LHCN-M2 (cell line): Measurements from ENCODE around the gene IZUMO1. TPM values are rescaled to one million over a fixed set of nuclear protein-coding genes. Genes with fewer than 3 reads are reported as not detected.

ENCODE experiments used
- DNase-seq: peaks from one replicate; pipeline ENCODE4 v3.0.0-alpha.2; 2012; ENCODE audit warnings: low read depth
- total RNA-seq: library from RNA; depleted of rRNA; stranded (reverse); fragments of >200 nt; gene quantifications from 2 replicates; pipeline ENCODE4 v1.2.3, GENCODE V29; 2014

IZUMO1 gene
- total RNA-seq, 1 experiment from 2014 or later = not detected

GRCh38 chr19:48757089-48757675 lies 10.5 kb upstream of the IZUMO1 start:
- no peak for DNase-seq

GRCh38 chr19:48756686-48757085 lies 10.0 kb upstream of the IZUMO1 start:
- DNase-seq = no peak

GRCh38 chr19:48756212-48756611 lies 9.5 kb upstream of the IZUMO1 start:
- DNase-seq = no peak

DNA sequence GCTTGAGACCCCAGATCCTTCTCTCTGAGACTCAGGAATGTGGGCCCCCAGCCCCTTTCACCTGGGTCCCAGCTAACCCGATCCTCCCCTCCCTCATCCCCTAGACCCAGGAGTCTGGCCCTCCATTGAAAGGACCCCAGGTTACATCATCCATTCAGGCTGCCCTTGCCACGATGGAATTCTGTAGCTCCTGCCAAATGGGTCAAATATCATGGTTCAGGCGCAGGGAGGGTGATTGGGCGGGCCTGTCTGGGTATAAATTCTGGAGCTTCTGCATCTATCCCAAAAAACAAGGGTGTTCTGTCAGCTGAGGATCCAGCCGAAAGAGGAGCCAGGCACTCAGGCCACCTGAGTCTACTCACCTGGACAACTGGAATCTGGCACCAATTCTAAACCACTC lies 9.1 kb upstream of the IZUMO1 start:
- DNase-seq = no peak

DNA sequence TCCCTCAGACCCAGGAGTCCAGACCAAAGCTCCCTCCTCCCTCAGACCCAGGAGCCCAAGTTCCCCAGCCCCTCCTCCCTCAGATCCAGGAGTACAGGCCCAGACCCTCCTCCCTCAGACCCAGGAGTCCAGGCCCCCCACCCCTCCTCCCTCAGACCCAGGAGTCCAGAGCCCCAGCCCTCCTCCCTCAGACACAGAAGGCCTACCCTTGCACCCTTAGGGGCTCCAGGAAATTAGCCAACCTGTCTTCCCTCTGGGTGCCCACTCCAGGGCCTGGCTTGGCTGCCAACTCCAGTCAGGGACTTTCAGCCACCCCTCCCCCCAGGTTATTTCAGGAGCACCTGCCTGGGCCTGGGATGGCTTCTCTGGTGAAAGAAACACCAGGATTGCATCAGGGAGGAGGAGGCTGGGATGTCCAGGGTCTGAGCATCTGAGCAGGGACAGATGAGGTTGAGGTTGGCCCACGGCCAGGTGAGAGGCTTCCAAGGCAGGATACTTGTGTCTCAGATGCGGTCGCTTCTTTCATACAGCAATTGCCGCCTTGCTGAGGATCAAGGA lies 8.5 kb upstream of the IZUMO1 start, which contains the start of gene FGF21:
Gene FGF21, plus strand, starts transcription at position 441 of the 558 bp plus-strand sequence. CDS start 713 bp downstream, outside the sequence.
- DNase-seq = no peak

DNA sequence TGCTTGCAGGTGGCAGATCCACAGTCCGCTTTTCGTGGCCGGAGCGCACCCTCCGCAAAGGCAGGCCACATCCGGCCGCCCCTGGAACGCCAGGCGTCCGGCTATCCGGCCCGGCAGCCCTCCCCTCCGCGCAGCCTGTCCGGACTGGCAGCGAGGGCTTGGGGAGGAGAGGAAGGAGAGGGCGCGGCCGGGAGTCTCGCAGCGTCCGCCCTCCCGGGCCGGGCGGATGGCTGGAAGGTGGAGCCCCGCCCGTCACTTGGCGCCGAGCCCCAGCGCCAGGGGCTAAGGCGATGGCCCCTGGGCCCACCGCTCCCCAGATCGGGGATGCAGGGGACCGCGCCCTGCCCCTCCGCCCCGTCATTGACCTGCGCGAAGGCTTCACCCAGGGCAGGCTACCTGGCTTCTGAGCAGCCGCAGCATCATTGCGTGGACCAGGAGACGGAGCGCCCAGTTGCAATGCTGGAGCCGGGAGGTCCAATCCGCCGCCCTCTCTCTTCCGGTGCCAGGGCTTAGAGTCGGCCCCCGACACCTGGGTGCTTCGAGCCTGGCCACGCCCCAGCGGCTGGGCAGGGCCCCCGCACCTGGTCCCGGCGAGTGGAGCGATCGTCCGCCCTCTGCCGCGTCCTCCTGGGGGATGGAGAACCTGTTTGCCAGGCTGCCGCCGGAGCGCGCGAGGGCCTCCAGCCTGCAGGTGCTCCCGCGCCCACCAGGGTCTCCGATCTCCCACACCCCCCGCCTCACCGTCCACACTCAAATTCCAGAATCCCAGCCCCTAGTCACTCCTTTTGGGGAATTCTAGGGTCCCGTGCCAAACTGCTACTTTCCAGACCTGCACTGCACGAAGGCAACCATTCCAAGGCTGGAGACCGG lies 6.0 kb upstream of the IZUMO1 start, which contains the start of gene FUT1:
Gene FUT1, minus strand, starts transcription at position 146 of the 870 bp plus-strand sequence. CDS start 1,360 bp downstream, outside the sequence.
- no peak for DNase-seq

DNA sequence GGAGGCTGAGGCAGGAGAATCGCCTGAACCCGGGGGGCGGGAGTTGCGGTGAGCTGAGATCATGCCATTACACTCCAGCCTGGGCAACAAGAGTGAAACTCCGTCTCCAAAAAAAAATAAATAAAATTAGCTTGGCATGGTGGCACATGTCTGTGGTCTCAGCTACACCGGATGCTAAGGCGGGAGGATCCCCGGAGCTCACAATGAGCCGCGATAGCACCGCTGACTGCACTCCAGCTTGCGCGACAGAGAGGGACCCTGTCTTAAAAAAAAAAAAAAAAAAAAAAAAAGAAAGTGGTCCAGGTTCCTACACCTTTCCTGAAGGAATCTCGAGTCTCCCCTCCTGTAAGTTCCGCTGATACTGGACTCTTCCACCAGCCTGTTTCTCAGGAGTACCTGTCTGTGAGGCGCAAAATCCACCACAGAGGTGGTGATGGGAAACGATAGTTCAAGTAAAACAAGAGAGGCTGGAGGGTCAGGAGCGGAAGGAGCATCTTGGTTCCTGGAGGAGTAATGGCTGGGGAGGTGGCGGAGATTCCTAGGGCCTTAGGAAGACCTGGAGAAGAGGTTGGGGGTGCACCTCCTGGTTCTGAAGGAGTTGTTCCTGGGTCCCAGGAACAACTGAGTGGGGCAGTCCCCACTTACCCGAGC lies 5.3 kb upstream of the IZUMO1 start:
- DNase-seq = no peak

DNA sequence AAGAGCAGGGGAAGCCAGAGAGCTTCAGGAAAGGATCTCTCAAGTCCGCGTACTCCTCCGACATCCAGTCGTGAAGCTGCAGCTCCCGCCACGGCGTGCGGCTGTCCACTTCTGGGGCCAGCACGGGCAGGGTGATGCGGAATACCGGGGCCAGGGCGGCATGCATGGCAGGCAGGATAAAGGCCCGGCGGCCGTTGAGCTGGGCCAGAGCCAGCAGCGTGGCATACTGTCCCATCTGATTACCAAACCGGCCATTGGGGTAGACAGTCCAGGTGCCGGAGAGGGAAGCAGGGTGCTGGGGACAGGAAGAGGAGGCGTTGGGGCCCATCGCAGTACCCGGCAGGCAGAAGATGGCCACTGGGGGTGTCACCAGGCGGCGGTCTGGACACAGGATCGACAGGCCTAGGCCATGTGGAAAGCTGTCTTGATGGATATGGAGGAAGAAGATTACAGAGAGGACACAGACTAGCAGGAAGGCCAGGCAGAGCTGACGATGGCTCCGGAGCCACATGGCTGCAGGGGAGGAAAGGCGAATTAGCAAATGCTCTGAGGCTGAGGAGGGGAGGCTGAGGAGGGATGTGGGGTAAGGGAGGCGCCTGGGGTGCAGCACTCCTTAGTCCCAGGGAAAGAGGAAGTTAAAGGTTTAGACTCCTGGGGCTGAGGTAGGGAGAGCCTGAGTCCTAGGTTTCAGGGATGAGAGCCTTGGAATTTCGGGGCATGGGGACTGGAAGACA lies 4.2 kb upstream of the IZUMO1 start:
- no peak for DNase-seq

- DNase-seq = no peak
Observed at GRCh38 chr19:48750351-48750750, 3.6 kb upstream of the IZUMO1 start.

- DNase-seq = no peak
Observed at GRCh38 chr19:48749571-48750198, 3.0 kb upstream of the IZUMO1 start.

DNA sequence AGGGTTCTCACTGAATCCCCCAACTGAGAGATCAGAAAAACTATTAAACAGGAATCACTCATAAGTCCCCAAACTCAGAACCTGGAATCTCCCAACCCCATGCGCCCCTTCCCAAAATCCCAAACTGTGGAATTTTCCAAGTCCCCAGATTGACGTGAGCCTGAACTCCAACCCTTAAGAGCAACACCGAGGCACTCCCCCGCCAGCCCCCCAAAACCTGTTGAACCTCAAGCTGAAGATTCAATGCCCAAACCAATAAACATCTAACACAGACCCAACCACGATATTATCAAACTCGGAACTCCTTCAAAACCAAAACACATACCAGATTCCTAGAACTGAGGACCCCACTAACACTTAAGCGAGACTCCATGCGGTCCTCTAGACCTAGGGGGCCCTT lies 599 bp downstream of the IZUMO1 start:
- no peak for DNase-seq

DNA sequence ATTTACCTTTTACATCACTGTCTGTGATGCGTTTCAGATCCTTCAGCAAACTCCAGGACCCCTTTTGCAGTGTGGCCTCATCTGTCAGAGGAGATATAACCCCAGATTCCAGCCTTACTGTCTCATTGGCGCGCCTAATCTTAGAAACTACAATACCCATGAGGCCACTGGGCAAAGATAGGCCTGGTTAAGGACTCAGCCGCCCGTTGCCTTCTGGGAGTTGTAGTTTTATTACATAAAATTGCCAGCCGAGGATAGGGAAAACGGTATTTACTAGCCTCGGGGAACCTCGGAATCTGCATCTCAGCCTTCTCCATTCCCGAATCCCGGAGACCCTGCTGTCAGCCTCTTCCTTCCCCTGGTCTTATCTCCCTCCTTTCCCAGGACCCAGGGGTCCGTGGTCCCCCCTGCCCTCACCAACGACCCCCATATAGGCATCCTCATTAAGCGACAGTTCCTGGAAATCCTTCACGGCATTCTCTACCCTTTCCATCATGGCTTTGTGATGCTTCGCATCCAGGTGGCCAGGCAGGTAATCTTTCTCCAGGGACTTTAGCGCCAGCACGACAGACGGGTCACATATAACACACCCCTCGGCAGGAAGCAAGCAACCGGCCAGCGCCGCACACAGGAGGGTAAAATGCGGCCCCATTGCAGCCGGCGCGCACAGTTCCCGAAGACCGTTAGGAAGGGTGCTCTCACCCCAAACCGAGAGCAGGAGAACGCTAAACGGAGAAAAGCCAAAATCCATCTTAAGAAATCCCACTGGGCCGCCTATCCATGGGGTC lies 1.3 kb downstream of the IZUMO1 start:
- peak; percentile 50 for DNase-seq

DNA sequence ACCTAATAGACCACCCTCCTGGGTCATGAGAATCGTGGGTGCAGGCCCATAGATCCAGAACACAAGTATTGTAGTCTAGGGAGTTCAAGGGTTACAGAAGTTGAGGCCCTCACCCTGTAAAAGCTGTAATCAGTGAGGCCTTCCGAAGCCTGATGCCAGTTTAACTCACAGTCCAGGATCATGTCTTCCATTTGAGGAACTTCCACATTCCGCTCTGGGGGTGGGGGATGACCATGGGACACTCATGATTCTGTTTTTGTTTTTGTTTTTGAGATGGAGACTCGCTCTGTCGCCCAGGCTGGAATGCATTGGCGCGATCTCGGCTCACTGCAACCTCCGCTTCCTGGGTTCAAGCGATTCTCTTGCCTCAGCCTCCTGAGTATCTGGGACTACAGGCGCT lies 4.6 kb downstream of the IZUMO1 start:
- DNase-seq = no peak

GRCh38 chr19:48741129-48741999 lies 5.3 kb downstream of the IZUMO1 start:
- no peak for DNase-seq

DNA sequence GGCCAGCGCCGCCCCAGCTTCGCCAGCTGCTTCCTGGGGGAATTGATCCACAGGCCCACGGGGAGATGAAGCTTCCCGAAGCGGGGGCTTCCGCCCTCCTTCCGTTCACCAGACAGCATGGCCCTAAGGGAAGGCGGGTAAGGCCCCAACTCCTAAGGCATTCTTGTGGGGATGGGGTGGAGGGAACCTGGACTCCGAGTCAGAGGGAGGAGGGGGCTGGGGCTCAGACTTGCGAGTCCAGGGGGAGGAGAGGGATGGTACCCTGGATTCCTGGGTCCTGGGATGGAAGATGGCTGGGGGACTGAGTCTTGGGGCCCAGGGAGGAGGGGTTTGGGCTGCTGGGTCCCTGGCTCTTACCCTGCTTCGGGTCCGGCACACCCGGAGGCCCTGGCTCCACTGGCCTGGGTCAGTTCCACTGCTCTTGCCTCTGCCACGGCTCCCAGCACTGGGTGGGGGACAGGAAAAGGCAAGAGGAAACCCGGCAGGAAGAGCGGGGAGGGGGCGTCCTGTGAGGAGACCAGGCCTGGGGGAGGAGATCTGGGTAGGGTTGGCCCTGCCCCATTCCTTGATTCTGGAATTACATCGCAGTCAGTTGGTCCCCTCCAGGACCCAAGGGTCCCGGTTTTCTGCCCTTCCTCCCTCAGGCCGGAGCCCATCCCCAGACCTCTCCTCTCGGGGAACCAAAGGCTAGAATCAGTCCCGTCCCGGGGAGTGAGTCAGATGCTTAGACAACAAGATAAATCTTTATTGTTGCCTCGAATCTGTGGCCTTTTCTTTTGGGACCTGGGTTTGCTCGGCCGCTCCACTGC lies 6.3 kb downstream of the IZUMO1 start, which contains the start of gene RASIP1:
Gene RASIP1, minus strand, starts transcription at position 447 of the 809 bp plus-strand sequence. Its CDS starts 328 bp downstream, at position 119.
- DNase-seq = no peak

DNA sequence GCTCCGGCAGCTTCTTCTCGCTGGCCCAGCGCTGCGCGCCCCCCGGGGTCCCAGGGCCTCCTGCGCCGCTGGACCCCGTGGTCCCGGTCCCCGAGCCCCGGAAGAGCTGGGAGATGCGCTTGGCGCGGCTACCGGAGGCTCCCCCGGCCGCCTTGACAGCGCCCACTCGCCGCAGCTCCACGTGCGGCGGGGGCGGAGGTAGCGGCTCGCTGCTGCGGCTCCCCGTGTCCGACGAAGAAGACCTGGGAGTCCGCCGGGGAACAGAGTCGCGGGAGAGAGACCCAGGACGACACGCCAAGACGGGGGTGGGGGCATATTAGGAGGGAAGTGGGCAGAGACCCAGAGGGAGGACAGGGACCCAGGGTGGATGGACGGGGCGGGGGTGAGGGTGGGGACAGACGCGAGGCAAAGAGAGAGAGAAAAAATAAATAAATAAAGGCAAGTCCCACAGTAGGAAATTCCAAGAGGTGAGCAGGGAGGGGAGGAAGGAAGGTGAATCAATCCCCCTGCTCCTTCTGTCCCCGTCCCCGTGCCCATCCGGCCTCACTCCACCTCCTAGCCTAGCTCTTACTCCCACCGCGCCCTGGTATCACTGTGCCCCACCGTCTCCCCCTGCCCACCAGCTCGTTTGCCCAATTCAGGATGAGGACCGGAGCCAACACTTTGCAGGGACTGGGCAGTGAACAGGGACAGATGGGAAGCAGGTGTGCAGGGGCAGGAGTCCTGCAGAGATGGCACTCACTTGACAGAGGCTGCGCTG lies 7.1 kb downstream of the IZUMO1 start:
- DNase-seq = no peak
